SJCRH30 (cell line): ENCODE data around the gene INTS14. TPM values are rescaled to one million over a fixed set of nuclear protein-coding genes. Genes with fewer than 3 reads are reported as not detected.

ENCODE experiments used
- DNase-seq, 2 experiments: peaks; one replicate each; pipeline ENCODE4 v3.0.0-alpha.2; 2015 to 2020
- H3K27ac ChIP-seq: fragments of 250-450 bp; sonication (Bioruptor Pico); 2 replicates; pipeline ENCODE4 v1.5.1; 2020; ENCODE audit warnings: mild to moderate bottlenecking, moderate library complexity
- H3K27me3 ChIP-seq: fragments of 250-450 bp; sonication (Bioruptor Pico); 2 replicates; pipeline ENCODE4 v1.5.1; 2020; ENCODE audit warnings: mild to moderate bottlenecking, moderate library complexity
- H3K36me3 ChIP-seq: fragments of 250-450 bp; sonication (Bioruptor Pico); 2 replicates; pipeline ENCODE4 v1.5.1; 2020; ENCODE audit warnings: mild to moderate bottlenecking, moderate library complexity
- H3K4me1 ChIP-seq: fragments of 250-450 bp; sonication (Bioruptor Pico); 2 replicates; pipeline ENCODE4 v1.5.1; 2020; ENCODE audit warnings: mild to moderate bottlenecking, moderate library complexity
- H3K4me3 ChIP-seq: fragments of 250-450 bp; sonication (Bioruptor Pico); 2 replicates; pipeline ENCODE4 v1.5.1; 2020; ENCODE audit warnings: mild to moderate bottlenecking, moderate library complexity
- H3K9me3 ChIP-seq: fragments of 250-450 bp; sonication (Bioruptor Pico); replicated peaks from 2 replicates; pipeline ENCODE4 v1.5.1; 2020; ENCODE audit warnings: mild to moderate bottlenecking, moderate library complexity
- total RNA-seq: library from RNA; depleted of rRNA; stranded (reverse); fragments of >200 nt; shearing (Covaris generic); gene quantifications from 2 replicates; pipeline ENCODE4 v1.2.3, GENCODE V29; 2014

Gene INTS14
- total RNA-seq, 1 experiment from 2014 or later = 47.6 TPM

DNA sequence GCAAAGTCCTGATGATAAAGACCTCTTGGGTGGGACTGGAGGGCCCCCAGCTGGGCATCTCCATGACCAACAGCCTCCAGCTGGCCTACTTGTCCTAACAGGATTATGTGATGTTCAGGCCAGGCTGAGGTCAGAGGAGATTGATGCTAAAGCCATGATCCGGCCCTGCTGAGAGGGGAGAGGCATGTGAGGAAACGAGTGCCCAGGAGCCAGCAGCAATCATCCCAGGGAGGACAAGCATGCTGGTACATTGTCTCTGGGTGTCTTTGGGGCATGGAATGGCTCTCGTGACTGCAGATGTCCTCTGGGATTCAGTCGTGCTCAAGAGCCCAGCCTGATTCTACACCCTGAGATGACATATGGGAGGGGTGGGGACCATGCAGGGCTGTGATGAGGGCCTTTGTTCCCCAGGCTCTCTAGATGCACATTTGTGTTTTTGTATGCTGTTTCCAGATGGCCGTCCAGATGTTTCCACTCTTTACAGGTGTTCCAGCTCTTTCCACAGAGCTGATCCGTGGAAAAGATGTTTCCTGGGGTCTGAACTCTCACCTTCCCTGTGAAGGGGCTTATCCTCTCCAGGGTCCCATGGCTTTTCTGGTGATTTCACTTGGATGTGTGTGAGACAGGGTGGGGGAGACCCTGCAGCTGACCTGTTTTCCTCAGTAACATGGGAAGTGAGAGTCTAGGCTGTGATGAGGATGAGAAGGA is 31.0 kb upstream of the INTS14 start:
- Histone ChIP-seq H3K9me3 (no peaks in the 10 kb centered on the region), H3K27ac (no peak overlapping the region), H3K4me1 (peaks cover 3% of the 10 kb centered on the region), H3K27me3 (no peaks in the 10 kb centered on the region), H3K4me3 (no peak overlapping the region), H3K36me3 (no peaks in the 10 kb centered on the region)
- DNase-seq = peak; percentile 22 to 49

DNA sequence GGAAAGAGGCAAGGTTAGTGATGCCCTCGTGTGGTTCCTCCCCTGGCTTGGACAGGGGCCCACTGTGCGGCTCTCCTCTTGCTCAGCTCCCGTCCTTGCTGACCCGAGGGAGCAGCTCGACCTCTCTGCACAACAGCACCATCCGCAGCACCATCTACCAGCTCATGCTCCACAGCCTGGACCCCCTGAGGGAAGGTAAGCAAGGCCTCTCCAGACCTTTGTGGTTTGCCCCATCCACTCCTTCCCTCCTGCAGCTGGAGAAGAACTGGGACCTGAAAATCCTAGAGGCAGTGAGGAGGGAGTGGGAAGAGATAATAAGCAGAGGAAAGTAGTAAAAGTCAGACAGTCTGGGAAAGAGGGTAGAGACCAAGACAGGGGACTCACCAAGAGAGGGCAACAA is 28.6 kb upstream of the INTS14 start:
- no peak overlapping the region for H3K4me3 ChIP-seq
- no peak overlapping the region for H3K27ac ChIP-seq
- no peaks in the 10 kb centered on the region for H3K36me3 ChIP-seq
- no peaks in the 10 kb centered on the region for H3K27me3 ChIP-seq
- no peak for DNase-seq
- H3K4me1 ChIP-seq = no peaks in the 10 kb centered on the region; the same call in 1 of the 2 replicates
- no peaks in the 10 kb centered on the region for H3K9me3 ChIP-seq

DNA sequence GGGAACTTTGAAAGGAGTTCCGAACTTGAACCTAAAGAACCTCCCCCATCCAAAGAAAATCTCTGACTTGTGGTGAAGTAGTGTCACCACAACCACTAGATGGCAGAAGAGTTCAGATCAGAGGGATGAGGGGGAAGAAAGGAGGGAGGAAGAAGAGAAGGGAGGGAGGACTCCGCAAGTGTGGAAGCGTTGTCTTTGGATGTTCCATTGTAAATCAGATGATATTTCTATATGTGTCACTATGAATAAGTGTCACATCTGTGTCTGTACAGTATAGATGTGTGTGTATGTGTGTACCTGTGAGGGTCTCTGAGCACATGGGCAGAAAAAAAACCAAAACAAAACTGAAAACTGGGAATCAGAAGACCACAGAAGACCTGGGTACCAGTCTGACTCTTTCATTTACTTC is 27.8 kb upstream of the INTS14 start:
- no peak overlapping the region for H3K27ac ChIP-seq
- no peaks in the 10 kb centered on the region; the same call in 1 of the 2 replicates for H3K4me1 ChIP-seq
- H3K4me3 ChIP-seq = no peak overlapping the region
- H3K9me3 ChIP-seq = no peaks in the 10 kb centered on the region
- no peaks in the 10 kb centered on the region for H3K36me3 ChIP-seq
- peak; percentile 45 to 83 for DNase-seq
- no peaks in the 10 kb centered on the region for H3K27me3 ChIP-seq

DNA sequence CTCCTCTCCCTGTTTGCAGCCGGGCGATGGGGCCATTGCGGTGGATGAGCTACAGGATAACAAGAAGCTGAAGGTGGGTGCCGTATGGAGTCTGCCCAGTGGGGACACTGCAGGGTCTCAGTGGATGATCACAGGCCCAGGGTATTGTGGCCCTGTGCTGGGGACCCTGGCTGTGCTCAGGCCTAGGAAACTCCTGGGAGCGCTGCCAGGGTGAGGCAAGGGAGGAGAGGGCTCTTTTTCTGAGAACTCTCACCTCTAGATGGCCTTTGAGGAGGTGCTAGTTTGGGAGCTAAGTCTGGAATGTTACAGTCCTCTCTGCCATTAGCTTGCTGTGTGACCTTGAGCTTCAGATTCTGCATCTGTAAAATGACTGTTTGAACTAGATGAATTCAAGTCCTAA is 27.2 kb upstream of the INTS14 start:
- Histone ChIP-seq H3K27ac (no peak overlapping the region), H3K9me3 (no peaks in the 10 kb centered on the region)
- DNase-seq = no peak

DNA sequence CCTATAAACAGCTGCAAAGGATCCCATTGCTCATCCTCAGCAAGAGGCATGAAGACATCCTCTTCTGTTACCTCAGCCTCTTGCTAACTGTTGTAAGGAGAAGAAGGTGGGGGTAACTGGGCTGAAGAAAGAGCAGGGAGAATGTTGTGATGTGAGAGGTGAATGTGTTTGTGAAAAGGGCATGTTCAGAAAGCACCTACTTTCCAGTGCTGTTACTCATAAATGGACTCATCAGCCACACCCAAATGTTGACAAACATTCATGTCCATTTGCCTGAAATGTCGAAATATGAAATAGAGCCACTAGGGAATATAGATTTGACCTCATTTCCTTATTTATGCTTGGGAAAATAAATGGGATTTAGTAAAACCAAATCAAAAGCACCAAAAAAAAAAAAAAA is 23.4 kb upstream of the INTS14 start:
- Histone ChIP-seq H3K27ac (no peak overlapping the region), H3K9me3 (no peaks in the 10 kb centered on the region), H3K4me3 (no peak overlapping the region), H3K36me3 (no peaks in the 10 kb centered on the region), H3K27me3 (no peaks in the 10 kb centered on the region), H3K4me1 (no peaks in the 10 kb centered on the region; the same call in 1 of the 2 replicates)
- no peak for DNase-seq

More for the DNA sequence above, 27.2 kb upstream of the INTS14 start:
- Histone ChIP-seq H3K27me3 (no peaks in the 10 kb centered on the region), H3K4me3 (no peak overlapping the region), H3K4me1 (no peaks in the 10 kb centered on the region; the same call in 1 of the 2 replicates), H3K36me3 (no peaks in the 10 kb centered on the region)

DNA sequence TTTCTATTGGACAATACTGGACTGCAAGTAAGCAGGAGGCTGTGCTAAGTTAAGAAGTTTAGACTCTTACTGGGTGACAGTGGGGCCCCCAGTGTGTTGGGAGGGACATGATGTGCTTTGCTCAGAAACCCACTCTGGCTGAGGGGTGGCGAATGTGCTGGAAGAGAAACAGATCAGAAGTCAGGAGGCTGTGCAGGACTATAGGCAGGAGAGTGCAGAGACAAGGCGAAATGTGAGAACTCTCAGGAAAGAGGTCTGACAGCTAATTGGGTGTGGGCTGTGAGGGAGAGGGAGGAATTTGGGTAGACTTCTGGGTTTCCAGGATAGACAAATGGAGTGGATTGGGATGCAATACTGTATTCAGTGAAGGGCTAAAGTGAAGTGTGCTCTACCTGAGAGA is 22.8 kb upstream of the INTS14 start:
- Histone ChIP-seq H3K4me3 (no peak overlapping the region), H3K4me1 (no peaks in the 10 kb centered on the region; the same call in 1 of the 2 replicates), H3K27ac (no peak overlapping the region), H3K9me3 (no peaks in the 10 kb centered on the region), H3K36me3 (no peaks in the 10 kb centered on the region), H3K27me3 (no peaks in the 10 kb centered on the region)
- peak in 1 of 2 experiments; percentile 26 for DNase-seq

DNA sequence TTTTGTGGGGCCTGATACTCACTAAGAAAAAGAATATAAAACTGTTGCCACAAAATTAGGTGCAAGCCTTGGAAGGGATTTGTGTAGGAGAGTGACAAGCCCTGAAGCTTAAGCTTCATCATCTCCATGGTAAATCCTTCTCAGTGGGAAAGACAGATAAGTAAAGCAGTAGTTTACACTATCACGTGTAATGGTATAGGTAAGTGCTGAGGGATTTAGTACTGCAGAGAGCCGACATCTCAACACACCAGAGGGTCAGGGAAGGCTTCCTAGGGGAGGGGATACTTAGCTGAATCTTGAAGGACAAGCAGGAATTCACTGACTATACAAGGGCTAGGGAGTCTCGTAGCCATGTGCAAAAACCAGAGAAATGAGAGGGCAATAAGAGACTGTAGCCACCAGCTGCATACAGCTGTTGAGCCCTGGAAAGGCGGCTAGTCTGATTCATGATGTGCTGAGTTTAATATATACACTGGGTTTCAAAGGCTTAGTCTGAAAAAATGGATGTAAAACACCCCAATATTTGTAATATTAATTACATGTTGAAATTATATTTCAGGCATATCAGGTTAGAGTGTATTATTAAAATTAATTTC is 21.9 kb upstream of the INTS14 start:
- no peaks in the 10 kb centered on the region for H3K9me3 ChIP-seq
- H3K36me3 ChIP-seq = no peaks in the 10 kb centered on the region
- H3K27me3 ChIP-seq = no peaks in the 10 kb centered on the region
- no peaks in the 10 kb centered on the region for H3K4me1 ChIP-seq
- no peak overlapping the region for H3K4me3 ChIP-seq
- DNase-seq = no peak
- H3K27ac ChIP-seq = no peak overlapping the region

DNA sequence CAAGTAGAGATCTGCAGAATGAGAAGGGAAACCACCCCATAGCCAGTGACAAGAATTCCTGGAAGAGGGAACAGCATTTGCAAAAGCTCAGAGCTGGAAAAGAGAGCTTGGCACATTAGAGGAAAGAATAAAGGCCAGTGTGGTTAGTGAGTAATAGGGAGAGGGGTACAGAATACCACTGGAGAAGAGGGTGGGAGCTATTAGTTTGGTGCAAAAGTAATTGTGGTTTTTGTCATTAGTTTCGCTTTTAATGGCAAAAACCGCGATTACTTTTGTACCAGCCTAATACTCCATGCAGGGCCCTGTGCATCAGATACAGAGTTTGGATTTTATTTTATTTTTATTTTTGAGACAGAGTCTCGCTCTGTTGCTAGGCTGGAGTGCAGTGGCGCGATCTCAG is 20.6 kb upstream of the INTS14 start:
- Histone ChIP-seq H3K27me3 (no peaks in the 10 kb centered on the region), H3K4me1 (no peaks in the 10 kb centered on the region), H3K27ac (no peak overlapping the region), H3K9me3 (no peaks in the 10 kb centered on the region), H3K36me3 (no peaks in the 10 kb centered on the region), H3K4me3 (no peak overlapping the region)
- no peak for DNase-seq

DNA sequence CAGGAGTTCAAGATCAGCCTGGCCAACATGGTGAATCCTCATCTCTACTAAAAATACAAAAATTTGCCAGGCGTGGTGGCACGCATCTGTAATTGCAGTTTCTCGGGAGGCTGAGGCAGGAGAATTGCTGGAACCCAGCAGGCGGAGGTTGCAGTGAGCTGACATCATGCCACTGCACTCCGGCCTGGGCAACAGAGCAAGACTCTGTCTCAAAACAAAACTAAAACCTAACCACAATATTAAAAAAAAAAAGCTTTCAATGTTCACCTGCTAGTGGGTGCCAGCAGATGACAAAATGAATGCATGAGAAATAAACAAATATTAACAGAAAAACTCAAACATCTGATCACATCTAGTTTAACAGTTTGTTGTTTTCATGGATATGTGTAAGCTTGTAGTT is 19.8 kb upstream of the INTS14 start:
- H3K27ac ChIP-seq = no peak overlapping the region
- no peaks in the 10 kb centered on the region for H3K4me1 ChIP-seq
- no peaks in the 10 kb centered on the region for H3K27me3 ChIP-seq
- H3K4me3 ChIP-seq = no peak overlapping the region
- H3K36me3 ChIP-seq = no peaks in the 10 kb centered on the region
- DNase-seq = no peak
- no peaks in the 10 kb centered on the region for H3K9me3 ChIP-seq

DNA sequence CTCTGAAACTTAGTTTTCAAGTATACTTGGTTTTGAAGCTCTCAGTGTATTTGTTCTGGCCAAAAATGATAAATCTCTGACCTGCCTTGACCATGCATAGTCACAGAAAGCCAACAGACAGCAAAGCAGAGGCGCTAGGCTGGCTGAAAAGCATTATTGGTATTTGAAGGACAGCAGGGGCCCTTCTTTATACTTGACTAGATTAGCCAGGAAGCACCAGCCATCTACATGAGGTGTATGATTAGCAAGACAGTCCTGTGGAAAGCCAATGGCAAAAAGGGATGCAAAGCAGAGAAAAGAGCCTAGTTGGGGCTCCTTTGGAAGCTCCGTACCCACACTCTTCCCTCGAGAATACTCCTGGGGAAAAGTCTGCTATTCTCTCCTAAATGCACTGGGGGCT is 18.6 kb upstream of the INTS14 start:
- DNase-seq = no peak
- H3K27me3 ChIP-seq = no peaks in the 10 kb centered on the region
- no peaks in the 10 kb centered on the region for H3K36me3 ChIP-seq
- H3K4me3 ChIP-seq = no peak overlapping the region
- H3K27ac ChIP-seq = no peak overlapping the region
- no peaks in the 10 kb centered on the region for H3K9me3 ChIP-seq
- H3K4me1 ChIP-seq = no peaks in the 10 kb centered on the region

DNA sequence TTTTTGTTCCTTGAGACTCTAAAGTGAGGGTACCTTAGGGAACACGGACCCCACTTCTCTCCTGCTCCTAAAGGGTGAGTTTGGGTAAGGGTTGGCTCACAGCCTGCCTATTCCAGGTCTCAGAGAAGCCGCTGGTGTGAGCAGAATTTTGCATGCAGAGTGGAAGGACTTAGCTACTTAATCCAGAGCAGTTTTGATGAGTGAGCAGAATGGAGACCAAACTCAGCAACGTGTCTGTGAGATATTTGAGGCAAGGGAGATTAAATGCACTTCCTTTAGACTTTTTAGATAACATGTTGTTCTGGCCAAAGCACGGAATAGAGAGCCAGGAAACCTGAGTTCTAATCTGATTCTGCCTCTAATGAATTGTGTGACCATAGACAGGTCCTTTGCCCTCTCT is 15.9 kb upstream of the INTS14 start:
- H3K9me3 ChIP-seq = no peaks in the 10 kb centered on the region
- H3K4me1 ChIP-seq = no peaks in the 10 kb centered on the region
- H3K27ac ChIP-seq = no peak overlapping the region
- DNase-seq = no peak
- H3K4me3 ChIP-seq = no peak overlapping the region
- H3K36me3 ChIP-seq = no peaks in the 10 kb centered on the region
- no peaks in the 10 kb centered on the region for H3K27me3 ChIP-seq

DNA sequence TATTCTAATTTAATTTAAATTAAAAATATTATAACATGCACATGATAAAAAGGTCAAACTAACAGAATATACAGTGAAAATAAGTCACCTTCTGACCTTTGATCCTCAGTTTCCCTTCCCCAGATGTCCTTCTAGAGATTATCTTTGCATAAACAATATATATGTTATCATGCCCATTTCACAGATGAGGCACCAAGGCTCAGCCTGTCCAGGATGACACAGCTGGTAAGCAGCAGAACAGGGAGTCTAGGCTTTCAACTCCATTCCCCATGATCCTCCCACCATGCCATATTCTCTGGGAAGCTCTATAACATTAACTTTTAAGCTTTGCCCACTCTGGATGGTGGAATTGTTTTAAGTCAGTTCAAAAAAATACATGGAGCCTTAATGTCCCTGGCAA is 12.2 kb upstream of the INTS14 start:
- no peak overlapping the region for H3K27ac ChIP-seq
- H3K27me3 ChIP-seq = no peaks in the 10 kb centered on the region
- H3K36me3 ChIP-seq = no peaks in the 10 kb centered on the region
- no peaks in the 10 kb centered on the region for H3K9me3 ChIP-seq
- H3K4me1 ChIP-seq = no peaks in the 10 kb centered on the region
- no peak overlapping the region for H3K4me3 ChIP-seq
- DNase-seq = no peak

DNA sequence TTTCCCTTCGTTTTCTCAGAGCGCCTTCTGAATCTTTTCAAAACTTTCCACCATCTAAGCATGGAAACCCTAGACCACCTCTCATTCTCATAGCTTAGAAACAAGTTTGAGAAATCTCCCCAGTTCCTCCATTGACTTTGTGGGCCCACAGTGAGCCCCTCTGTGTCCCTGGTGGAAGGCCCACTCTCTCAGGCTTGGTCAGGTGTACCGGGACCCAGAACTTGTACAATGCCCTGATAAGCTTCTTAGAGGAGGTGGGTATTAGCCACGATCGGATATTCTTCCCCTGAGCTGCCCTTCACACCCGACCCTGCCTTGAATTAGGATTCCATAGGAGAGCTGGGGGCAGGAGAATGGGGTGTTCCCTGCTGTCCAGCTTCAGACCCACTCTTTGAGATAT is 10.7 kb upstream of the INTS14 start, which contains the start of gene SLC24A1:
Gene SLC24A1 (plus strand): TSS at position 301 of the 400 bp plus-strand sequence. CDS start 2,143 bp downstream, outside the sequence.
- Histone ChIP-seq H3K4me1 (no peaks in the 10 kb centered on the region), H3K36me3 (no peaks in the 10 kb centered on the region), H3K27me3 (no peaks in the 10 kb centered on the region), H3K27ac (no peak within 1 kb of the TSS), H3K4me3 (no peak within 1 kb of the TSS), H3K9me3 (no peaks in the 10 kb centered on the region)
- DNase-seq = no peak

DNA sequence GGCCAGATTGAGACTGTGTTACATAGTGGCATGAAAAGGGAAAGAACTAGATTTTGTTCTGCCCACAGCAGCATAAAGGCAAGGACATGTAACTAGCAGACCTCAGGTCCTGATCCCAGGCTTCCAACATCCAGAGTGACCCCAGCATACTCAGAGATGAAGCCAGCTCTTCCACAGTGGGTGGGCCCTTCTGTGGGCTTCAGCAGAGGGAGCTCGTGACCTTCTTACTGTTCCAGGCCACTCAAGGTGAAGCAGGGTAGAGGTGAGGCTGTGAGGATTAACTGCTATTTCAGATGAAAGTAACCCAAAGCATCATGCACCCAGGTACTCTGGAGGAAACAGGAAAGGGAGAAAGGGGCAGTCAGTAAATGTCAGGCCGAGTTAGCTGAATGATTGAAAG is 9.9 kb upstream of the INTS14 start:
- no peak for DNase-seq
- no peaks in the 10 kb centered on the region for H3K36me3 ChIP-seq
- H3K4me3 ChIP-seq = no peak overlapping the region
- no peaks in the 10 kb centered on the region for H3K4me1 ChIP-seq
- no peaks in the 10 kb centered on the region for H3K9me3 ChIP-seq
- H3K27me3 ChIP-seq = no peaks in the 10 kb centered on the region
- no peak overlapping the region for H3K27ac ChIP-seq

DNA sequence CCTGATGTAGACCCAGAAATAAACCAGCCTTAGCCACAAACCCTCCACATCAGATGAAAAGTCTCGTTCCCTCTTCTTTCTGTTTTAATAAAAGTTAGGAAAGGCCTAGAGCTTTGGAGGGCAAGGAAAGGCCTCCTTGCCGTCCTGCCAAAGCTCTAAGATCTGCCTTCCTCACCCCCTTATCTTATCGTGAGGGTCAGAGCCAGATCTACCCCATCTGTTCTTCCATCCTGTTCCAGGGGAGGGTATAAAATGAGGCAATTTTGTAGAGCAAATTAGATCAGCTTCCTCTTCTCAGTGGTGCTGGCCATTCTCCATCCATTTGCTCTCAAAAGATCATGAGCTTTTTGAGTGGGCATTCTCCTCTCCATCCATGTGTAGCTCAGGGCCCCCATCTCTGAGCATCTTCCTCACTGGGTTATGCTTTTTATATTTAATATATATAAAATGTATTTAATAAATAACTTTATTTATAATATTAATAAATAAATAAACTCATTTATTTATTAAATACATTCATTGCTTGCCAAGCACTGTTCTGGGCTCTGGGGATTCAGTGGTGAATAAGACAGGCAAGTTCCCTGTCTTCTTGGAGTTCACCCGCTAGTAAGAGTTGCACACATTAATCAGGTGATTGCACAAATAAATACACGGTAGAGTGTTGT is 8.8 kb upstream of the INTS14 start:
- no peak overlapping the region for H3K4me3 ChIP-seq
- H3K36me3 ChIP-seq = no peaks in the 10 kb centered on the region
- H3K9me3 ChIP-seq = no peaks in the 10 kb centered on the region
- H3K27me3 ChIP-seq = no peaks in the 10 kb centered on the region
- no peak overlapping the region for H3K27ac ChIP-seq
- no peak for DNase-seq
- H3K4me1 ChIP-seq = no peaks in the 10 kb centered on the region
